Glutamatergic neuron (in vitro differentiated cells): ENCODE results near the gene KCNC2. TPM values are rescaled to one million over a fixed set of nuclear protein-coding genes. Genes with fewer than 3 reads are reported as not detected.

ENCODE experiments used
- DNase-seq: peaks from one replicate; pipeline ENCODE4 v3.0.0; 2022
- H3K27ac Mint-ChIP-seq: one replicate; pipeline ENCODE4 v1.8.0; 2020; ENCODE audit warnings: mild to moderate bottlenecking, mixed read lengths, inconsistent platforms; ENCODE audit not compliant: unreplicated experiment
- H3K27me3 Mint-ChIP-seq: one replicate; pipeline ENCODE4 v1.8.0; 2020; ENCODE audit warnings: mild to moderate bottlenecking, moderate library complexity, mixed read lengths, inconsistent platforms; ENCODE audit not compliant: unreplicated experiment
- H3K36me3 Mint-ChIP-seq: one replicate; pipeline ENCODE4 v1.8.0; 2020; ENCODE audit warnings: mild to moderate bottlenecking, mixed read lengths, inconsistent platforms; ENCODE audit not compliant: unreplicated experiment
- H3K4me1 Mint-ChIP-seq: one replicate; pipeline ENCODE4 v1.8.0; 2020; ENCODE audit warnings: mild to moderate bottlenecking, low read depth, mixed read lengths, inconsistent platforms; ENCODE audit not compliant: unreplicated experiment
- H3K4me3 Mint-ChIP-seq: one replicate; pipeline ENCODE4 v1.8.0; 2020; ENCODE audit warnings: mild to moderate bottlenecking, mixed read lengths, inconsistent platforms; ENCODE audit not compliant: unreplicated experiment
- H3K9me3 Mint-ChIP-seq: one replicate; pipeline ENCODE4 v1.8.0; 2020; ENCODE audit warnings: mild to moderate bottlenecking, moderate library complexity, mixed read lengths, inconsistent platforms; ENCODE audit not compliant: unreplicated experiment
- CTCF ChIP-seq: fragments of 200-600 bp; sonication (generic); IDR thresholded peaks from one replicate; pipeline ENCODE4 v1.5.0; 2021; ENCODE audit not compliant: partially characterized antibody, unreplicated experiment
- total RNA-seq: library from RNA; stranded (reverse); fragmentation: NEBNext Ultra II Directional; extraction: Animal tissue kit (Norgen Biotek cat#: 25700); gene quantifications from one replicate; pipeline ENCODE4 v1.2.1, GENCODE V29; 2021; ENCODE audit not compliant: unreplicated experiment

The KCNC2 gene
- total RNA-seq, 1 donor from 2014 or later, result 11.6 TPM

GRCh38 chr12:75236206-75236605 lies 26.6 kb upstream of the KCNC2 start:
- H3K9me3 Mint-ChIP-seq, result peaks cover 1% of the 10 kb centered on the region
- no peak overlapping the region for H3K27ac Mint-ChIP-seq

GRCh38 chr12:75227132-75227531 lies 17.5 kb upstream of the KCNC2 start:
- no peak for DNase-seq
- no peaks in the 10 kb centered on the region for H3K9me3 Mint-ChIP-seq
- TF ChIP-seq CTCF, result no peak
- no peaks in the 10 kb centered on the region for H3K27me3 Mint-ChIP-seq
- H3K4me1 Mint-ChIP-seq, result no peaks in the 10 kb centered on the region
- no peak overlapping the region for H3K27ac Mint-ChIP-seq
- H3K4me3 Mint-ChIP-seq, result no peak overlapping the region
- H3K36me3 Mint-ChIP-seq, result peaks cover 4% of the 10 kb centered on the region

More at GRCh38 chr12:75236206-75236605, 26.6 kb upstream of the KCNC2 start:
- Mint-ChIP-seq H3K27me3 (no peaks in the 10 kb centered on the region), H3K4me3 (no peak overlapping the region), H3K4me1 (no peaks in the 10 kb centered on the region), H3K36me3 (peaks cover 10% of the 10 kb centered on the region)
- no peak for DNase-seq
- TF ChIP-seq CTCF, result no peak

- Mint-ChIP-seq H3K36me3 (no peaks in the 10 kb centered on the region), H3K4me3 (no peak overlapping the region), H3K4me1 (no peaks in the 10 kb centered on the region), H3K27ac (no peak overlapping the region), H3K9me3 (no peaks in the 10 kb centered on the region), H3K27me3 (peaks cover 9% of the 10 kb centered on the region)
- TF ChIP-seq CTCF, result no peak
- no peak for DNase-seq
Measured at GRCh38 chr12:75212072-75212471, 2.4 kb upstream of the KCNC2 start.

GRCh38 chr12:75208856-75209811 lies 505 bp downstream of the KCNC2 start:
- TF ChIP-seq CTCF, result no peak
- peak; percentile 47 for DNase-seq
- Mint-ChIP-seq H3K36me3 (peaks cover 6% of the 10 kb centered on the region), H3K27me3 (peaks cover 9% of the 10 kb centered on the region), H3K4me1 (no peaks in the 10 kb centered on the region), H3K4me3 (peak overlapping the region; percentile 93), H3K9me3 (no peaks in the 10 kb centered on the region), H3K27ac (no peak overlapping the region)
